Measurements from ENCODE around the gene HMGN3. TPM values are rescaled to one million over a fixed set of nuclear protein-coding genes. Genes with fewer than 3 reads are reported as not detected.

HMGN3 gene
- total RNA-seq, 1 donor = 42.3 TPM

DNA sequence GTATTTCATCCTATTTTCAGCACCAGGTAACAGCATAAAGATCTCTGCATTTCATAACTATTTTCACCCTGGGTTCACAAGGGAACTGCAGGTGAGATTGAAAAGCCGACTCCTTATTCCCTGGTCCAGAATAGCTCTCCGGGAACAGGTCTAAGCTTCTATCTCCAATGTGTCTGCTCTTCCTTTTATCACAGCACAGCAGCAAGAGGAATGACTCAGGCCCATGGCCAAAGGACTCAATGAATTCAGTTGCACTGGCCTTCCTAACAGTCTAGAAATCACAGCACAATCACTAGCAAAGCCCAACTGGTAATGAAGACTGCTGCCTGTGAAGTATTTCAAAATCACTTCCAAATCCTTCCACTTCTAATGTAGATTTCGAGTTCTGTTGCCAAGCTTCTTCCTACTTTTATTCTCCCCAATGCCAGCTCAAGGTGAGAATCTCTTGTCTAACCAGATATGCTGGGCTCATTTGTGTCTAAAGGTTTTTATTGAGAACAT lies 30.7 kb downstream of the HMGN3 start:
- TF ChIP-seq, protein P1, sequence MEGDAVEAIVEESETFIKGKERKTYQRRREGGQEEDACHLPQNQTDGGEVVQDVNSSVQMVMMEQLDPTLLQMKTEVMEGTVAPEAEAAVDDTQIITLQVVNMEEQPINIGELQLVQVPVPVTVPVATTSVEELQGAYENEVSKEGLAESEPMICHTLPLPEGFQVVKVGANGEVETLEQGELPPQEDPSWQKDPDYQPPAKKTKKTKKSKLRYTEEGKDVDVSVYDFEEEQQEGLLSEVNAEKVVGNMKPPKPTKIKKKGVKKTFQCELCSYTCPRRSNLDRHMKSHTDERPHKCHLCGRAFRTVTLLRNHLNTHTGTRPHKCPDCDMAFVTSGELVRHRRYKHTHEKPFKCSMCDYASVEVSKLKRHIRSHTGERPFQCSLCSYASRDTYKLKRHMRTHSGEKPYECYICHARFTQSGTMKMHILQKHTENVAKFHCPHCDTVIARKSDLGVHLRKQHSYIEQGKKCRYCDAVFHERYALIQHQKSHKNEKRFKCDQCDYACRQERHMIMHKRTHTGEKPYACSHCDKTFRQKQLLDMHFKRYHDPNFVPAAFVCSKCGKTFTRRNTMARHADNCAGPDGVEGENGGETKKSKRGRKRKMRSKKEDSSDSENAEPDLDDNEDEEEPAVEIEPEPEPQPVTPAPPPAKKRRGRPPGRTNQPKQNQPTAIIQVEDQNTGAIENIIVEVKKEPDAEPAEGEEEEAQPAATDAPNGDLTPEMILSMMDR (IDR thresholded peaks at IDR 0.05; ENCODE audit: insufficient read depth, low read length) = no peak
- H3K4me3 ChIP-seq (ENCODE audit: low read depth, low read length) = no peak overlapping the region
- no peak for DNase-seq (ENCODE audit: low read depth)

DNA sequence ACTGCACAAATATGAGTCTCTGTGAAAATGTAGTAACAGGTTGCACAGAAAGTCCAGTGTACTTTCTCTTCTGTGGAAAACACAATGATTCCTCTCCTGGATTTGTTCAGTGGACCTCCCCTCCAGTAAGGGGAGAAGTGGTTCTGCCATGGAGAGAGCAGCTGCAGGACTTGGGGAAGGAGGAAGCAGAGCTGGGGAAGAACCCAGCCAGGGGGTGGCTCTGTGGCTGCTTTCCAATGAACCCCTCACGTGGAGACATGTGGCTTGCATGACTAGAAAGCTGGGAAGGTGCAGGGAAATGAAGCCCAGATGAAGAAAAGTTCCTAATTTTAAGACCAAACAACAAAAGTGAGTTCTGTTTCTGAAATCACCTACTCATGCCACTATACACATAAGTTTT lies 31.9 kb downstream of the HMGN3 start:
- no peak overlapping the region for H3K4me3 ChIP-seq (ENCODE audit: low read depth, low read length)
- DNase-seq (ENCODE audit: low read depth) = no peak
- TF ChIP-seq, protein P1 (IDR thresholded peaks at IDR 0.05; ENCODE audit: insufficient read depth, low read length) = no peak

DNA sequence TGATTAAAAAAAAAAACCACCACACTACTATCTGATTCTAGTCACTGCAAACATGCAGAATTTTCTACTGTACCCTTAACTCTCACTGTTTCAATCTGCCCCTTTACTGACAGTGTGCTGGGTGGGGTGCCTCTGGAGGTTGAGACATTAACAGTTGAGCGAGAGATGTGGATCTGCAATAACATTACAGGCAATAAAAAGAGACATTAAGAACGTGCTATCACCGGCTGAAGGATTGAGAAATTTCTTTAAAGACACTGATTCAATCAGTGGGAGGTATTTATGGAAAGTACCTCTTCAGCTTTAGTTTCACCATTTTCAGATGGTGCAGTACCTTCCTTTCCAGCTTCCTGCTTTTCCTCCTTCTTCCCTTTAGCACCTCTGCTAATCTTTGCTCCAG lies 32.5 kb downstream of the HMGN3 start:
- H3K4me3 ChIP-seq (ENCODE audit: low read depth, low read length) = no peak overlapping the region
- no peak for DNase-seq (ENCODE audit: low read depth)
- TF ChIP-seq, protein P1 (IDR thresholded peaks at IDR 0.05; ENCODE audit: insufficient read depth, low read length) = no peak

DNA sequence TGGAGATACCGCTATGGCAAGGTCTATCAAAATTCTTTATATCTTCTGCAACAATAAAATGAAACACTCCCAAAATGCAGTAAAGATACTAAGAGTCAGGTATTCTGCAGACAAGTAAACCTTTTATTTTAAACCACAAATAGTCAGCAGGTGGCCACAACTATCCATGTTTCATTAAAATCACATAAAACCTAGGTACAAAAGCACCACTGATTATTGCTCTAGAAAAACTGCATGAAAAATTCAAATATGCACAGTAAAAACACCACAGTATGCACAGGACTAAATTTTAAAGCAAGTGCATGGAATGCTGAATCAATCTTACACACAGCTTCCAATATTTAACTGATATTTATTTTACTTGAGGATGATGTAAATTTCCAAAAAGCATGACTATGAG lies 33.3 kb downstream of the HMGN3 start:
- DNase-seq (ENCODE audit: low read depth) = no peak
- H3K4me3 ChIP-seq (ENCODE audit: low read depth, low read length) = no peak overlapping the region
- TF ChIP-seq, protein P1 (IDR thresholded peaks at IDR 0.05; ENCODE audit: insufficient read depth, low read length) = no peak

DNA sequence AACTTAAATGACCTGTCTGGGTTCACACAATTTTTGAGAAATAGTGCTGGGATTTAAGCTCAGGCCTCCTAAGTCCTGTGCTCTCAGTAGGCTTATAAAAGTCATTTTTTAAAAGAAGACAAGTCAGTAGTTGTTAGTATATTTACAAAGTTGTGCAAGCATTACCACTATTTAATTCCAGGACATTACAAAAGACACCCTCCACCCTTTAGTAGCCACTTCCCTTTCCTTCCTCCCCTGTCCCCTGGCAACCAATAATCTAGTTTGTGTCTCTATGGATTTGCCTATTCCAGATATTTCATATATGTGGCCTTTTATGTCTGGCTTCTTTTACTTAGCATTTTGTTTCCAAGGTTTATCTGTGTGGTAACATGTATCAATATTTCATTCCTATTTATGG lies 37.6 kb downstream of the HMGN3 start:
- TF ChIP-seq, protein P1 (IDR thresholded peaks at IDR 0.05; ENCODE audit: insufficient read depth, low read length) = no peak
- DNase-seq (ENCODE audit: low read depth) = no peak
- H3K4me3 ChIP-seq (ENCODE audit: low read depth, low read length) = no peak overlapping the region

DNA sequence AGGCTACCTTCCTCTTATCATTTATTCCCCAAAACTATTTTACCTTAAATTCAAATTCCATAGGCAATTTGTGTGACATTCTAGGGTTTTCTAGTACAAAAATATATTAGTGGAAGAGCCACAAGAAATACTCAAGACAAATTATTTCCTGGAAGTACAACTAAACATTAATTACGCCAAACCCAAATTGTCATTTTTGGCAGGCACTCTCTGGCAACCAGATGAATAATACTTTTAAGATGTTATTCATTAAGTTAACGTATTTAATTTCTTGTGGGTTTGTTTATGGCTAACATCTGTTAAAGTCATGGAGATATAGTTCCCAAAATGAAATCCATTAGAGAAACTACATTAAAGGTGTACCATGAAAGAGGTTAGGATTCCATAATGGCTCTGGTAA lies 40.5 kb downstream of the HMGN3 start:
- no peak overlapping the region for H3K4me3 ChIP-seq (ENCODE audit: low read depth, low read length)
- TF ChIP-seq, protein P1 (IDR thresholded peaks at IDR 0.05; ENCODE audit: insufficient read depth, low read length) = no peak
- no peak for DNase-seq (ENCODE audit: low read depth)

DNA sequence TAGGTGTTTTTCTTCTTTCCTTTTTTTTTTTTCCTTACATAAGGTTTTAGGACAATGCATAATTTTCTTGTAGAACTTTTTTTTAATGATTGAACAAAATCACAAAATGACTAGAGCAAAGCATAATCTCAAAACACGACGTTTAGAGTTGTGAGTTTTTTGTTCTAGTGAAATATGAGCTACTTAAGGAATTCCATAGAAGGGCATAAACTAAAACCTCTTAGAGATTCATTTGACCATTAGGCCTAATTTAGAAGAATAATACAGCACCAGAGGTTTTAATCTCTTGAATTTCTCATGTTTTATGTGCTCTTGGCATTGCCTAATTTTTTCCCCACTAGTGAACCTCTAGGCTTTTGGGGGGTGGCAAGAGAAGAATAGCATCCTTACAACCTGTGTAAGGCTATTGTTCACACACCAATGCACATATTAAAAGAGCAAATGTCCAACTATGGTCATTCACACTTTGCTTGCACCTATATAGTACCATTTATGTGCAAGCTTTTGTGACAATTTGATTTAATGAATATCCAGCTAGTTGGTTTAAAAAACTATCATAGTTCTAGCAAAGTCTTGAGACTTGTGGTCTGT lies 44.6 kb downstream of the HMGN3 start:
- TF ChIP-seq, protein P1 (IDR thresholded peaks at IDR 0.05; ENCODE audit: insufficient read depth, low read length) = no peak
- H3K4me3 ChIP-seq (ENCODE audit: low read depth, low read length) = no peak overlapping the region
- no peak for DNase-seq (ENCODE audit: low read depth)

All from fibroblast of the aortic adventitia (primary cell).